Osteoblast (primary cell): ENCODE data around the gene MYO5B. TPM values are rescaled to one million over a fixed set of nuclear protein-coding genes. Genes with fewer than 3 reads are reported as not detected.

Experiments
- DNase-seq: peaks from one replicate; pipeline ENCODE4 v3.0.0; 2011; ENCODE audit warnings: low spot score, mixed read lengths; ENCODE audit not compliant: insufficient read length; ENCODE audit errors: missing footprints
- H2AFZ ChIP-seq: 2 replicates; pipeline ENCODE4 v1.6.0; 2011; ENCODE audit warnings: mild to moderate bottlenecking, low read length
- H3K27ac ChIP-seq: 2 replicates; pipeline ENCODE4 v1.5.1; 2011; ENCODE audit warnings: mild to moderate bottlenecking, low read depth, low read length, moderate library complexity
- H3K27me3 ChIP-seq: 2 replicates; pipeline ENCODE4 v1.6.0; 2012; ENCODE audit warnings: mild to moderate bottlenecking, control low read depth, inconsistent platforms, low read length, moderate library complexity; ENCODE audit not compliant: insufficient read depth
- H3K36me3 ChIP-seq: 2 replicates; pipeline ENCODE4 v1.5.1; 2011; ENCODE audit warnings: mild to moderate bottlenecking, low read length, control low read depth, moderate library complexity; ENCODE audit not compliant: insufficient read depth
- H3K4me1 ChIP-seq: 2 replicates; pipeline ENCODE4 v1.5.1; 2011; ENCODE audit warnings: mild to moderate bottlenecking, low read length, control low read depth, moderate library complexity; ENCODE audit not compliant: insufficient read depth
- H3K4me2 ChIP-seq: 2 replicates; pipeline ENCODE4 v1.6.0; 2011; ENCODE audit warnings: mild to moderate bottlenecking, low read length; ENCODE audit not compliant: insufficient read depth
- H3K4me3 ChIP-seq: fragments of 200-600 bp; sonication (generic); 3 replicates; pipeline ENCODE4 v1.5.1; 2012; ENCODE audit warnings: mild to moderate bottlenecking, low read length, inconsistent platforms; ENCODE audit not compliant: insufficient read depth
- H3K79me2 ChIP-seq: 2 replicates; pipeline ENCODE4 v1.6.0; 2012; ENCODE audit warnings: mild to moderate bottlenecking, low read length, control low read depth, inconsistent platforms; ENCODE audit not compliant: insufficient read depth
- H3K9me3 ChIP-seq: 2 replicates; pipeline ENCODE4 v1.5.1; 2011; ENCODE audit warnings: low read depth, low read length, control low read depth
- H4K20me1 ChIP-seq: 2 replicates; pipeline ENCODE4 v1.6.0; 2012; ENCODE audit warnings: mild to moderate bottlenecking, low read length, control low read depth; ENCODE audit not compliant: insufficient read depth
- total RNA-seq: library from RNA; depleted of rRNA; stranded (reverse); fragments of >200 nt; gene quantifications from 2 replicates; pipeline ENCODE4 v1.2.3, GENCODE V29; 2012
- TF ChIP-seq, protein P1 (sequence below): IDR thresholded peaks from 2 replicates; pipeline ENCODE4 v1.5.1; 2011; ENCODE audit warnings: mild to moderate bottlenecking, low read depth, low read length, moderate library complexity; ENCODE audit errors: extremely low read depth

MYO5B gene
- total RNA-seq, 1 donor: 0.36 TPM

DNA sequence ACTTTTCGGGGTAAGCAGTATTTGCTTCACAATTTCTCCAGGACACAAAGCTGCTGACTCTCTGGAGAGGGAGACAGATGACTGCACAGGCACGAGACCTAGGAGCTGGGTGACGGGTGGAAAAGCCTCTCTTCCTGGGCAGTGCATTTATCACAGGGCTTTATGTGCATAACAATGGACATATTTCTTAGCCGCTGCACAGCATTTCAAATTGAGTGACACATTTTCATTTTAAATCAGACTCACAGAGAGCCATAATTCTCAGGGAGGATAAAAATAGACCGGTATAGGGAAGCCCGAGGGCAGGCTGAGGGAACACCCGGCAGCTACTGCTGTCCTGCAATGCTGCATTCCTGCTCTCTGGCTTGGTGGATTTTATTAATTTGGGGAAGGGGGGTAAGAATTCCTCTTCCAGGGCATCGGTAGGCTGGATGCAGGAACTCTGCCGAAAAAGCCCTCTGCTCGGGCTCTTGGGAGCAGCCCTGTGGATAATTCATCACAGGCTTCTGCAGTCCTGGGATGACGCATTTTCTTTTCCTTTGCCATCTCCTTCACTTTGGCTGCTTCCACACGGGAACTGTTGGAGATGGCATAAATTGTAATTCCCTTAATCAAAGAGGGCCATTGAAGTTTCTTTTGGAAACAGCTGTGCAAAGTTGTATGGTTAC is 273.5 kb downstream of the MYO5B start:
- Histone ChIP-seq H3K36me3 (no peaks in the 10 kb centered on the region), H3K9me3 (no peaks in the 10 kb centered on the region), H3K27ac (no peak overlapping the region), H3K4me1 (no peaks in the 10 kb centered on the region), H2AFZ (no peak overlapping the region), H4K20me1 (no peaks in the 10 kb centered on the region), H3K4me2 (no peak overlapping the region), H3K27me3 (peaks cover 15% of the 10 kb centered on the region), H3K79me2 (no peaks in the 10 kb centered on the region), H3K4me3 (no peak overlapping the region)
- no peak for DNase-seq
- TF ChIP-seq, protein P1, sequence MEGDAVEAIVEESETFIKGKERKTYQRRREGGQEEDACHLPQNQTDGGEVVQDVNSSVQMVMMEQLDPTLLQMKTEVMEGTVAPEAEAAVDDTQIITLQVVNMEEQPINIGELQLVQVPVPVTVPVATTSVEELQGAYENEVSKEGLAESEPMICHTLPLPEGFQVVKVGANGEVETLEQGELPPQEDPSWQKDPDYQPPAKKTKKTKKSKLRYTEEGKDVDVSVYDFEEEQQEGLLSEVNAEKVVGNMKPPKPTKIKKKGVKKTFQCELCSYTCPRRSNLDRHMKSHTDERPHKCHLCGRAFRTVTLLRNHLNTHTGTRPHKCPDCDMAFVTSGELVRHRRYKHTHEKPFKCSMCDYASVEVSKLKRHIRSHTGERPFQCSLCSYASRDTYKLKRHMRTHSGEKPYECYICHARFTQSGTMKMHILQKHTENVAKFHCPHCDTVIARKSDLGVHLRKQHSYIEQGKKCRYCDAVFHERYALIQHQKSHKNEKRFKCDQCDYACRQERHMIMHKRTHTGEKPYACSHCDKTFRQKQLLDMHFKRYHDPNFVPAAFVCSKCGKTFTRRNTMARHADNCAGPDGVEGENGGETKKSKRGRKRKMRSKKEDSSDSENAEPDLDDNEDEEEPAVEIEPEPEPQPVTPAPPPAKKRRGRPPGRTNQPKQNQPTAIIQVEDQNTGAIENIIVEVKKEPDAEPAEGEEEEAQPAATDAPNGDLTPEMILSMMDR: no peak

DNA sequence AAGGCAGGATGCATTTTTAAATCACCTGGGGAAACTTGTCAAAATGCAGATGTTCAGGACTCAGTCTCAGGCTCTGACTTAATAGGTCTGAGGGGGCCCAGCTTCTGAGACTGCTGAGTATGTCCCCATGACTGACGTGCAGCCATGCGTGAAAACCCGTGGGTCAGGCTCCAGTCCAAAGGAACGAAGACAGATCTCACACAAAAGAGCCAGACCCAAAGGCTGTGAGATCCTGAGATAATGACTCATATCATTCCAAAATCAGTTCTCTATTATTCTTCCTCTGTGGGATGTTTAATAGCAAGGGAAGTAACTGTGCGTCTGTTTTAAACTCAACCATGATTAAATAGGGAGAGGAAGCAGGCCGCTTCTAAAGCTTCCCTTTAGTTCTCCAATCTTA is 274.2 kb downstream of the MYO5B start:
- Histone ChIP-seq H3K4me3 (no peak overlapping the region), H3K4me1 (no peaks in the 10 kb centered on the region), H3K79me2 (no peaks in the 10 kb centered on the region), H3K9me3 (no peaks in the 10 kb centered on the region), H3K27ac (no peak overlapping the region), H3K36me3 (no peaks in the 10 kb centered on the region), H3K27me3 (peaks cover 15% of the 10 kb centered on the region), H4K20me1 (no peaks in the 10 kb centered on the region), H3K4me2 (no peak overlapping the region), H2AFZ (no peak overlapping the region)
- DNase-seq: no peak
- TF ChIP-seq, protein P1: no peak

DNA sequence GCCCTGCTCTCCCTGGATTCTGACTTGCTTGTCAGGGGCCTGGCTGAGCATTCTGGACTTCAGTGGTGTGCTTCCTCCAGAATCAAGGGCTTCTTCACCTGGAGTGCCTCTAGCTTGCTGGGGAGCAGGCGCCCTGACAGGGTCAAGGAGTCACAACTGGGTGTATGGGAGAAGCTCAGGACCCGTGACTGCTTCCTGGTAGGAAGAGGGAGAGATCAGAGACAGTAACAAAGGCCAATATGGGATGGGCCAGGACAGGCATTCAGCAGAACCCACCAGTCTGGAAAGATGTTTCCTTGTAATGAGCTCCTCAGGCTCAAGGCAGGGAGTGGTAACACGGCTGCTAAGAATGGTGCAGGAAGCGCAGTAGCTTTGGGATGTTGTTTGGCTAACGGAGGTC is 277.2 kb downstream of the MYO5B start:
- Histone ChIP-seq H3K4me3 (no peak overlapping the region), H3K79me2 (no peaks in the 10 kb centered on the region), H3K9me3 (no peaks in the 10 kb centered on the region), H3K27ac (no peak overlapping the region), H3K36me3 (no peaks in the 10 kb centered on the region), H4K20me1 (no peaks in the 10 kb centered on the region), H3K4me2 (no peak overlapping the region), H2AFZ (no peak overlapping the region), H3K4me1 (no peaks in the 10 kb centered on the region), H3K27me3 (peaks cover 15% of the 10 kb centered on the region)
- TF ChIP-seq, protein P1: no peak
- no peak for DNase-seq

DNA sequence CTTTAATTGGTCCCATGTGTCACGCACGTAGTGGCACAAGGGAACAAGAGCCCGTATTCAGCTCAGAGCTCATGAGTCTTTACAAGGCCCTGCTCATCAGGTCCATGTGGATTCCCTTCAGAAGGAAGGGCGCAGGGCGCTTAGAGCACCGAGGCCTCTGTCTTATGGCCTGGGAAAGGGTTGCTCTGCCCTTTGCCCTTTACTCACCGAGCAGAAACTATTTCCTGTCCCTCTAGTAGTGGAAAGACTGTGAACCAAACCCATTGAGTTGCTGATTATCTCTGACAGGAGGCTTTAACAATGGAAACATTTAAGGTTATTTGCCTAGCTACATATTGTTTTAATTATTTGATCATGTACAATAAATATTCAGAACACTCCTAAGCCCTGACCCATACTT is 279.6 kb downstream of the MYO5B start:
- H3K27ac ChIP-seq: no peak overlapping the region
- H4K20me1 ChIP-seq: no peaks in the 10 kb centered on the region
- no peak overlapping the region for H3K4me3 ChIP-seq
- no peak for DNase-seq
- no peak overlapping the region for H2AFZ ChIP-seq
- no peaks in the 10 kb centered on the region for H3K4me1 ChIP-seq
- H3K27me3 ChIP-seq: no peaks in the 10 kb centered on the region
- H3K36me3 ChIP-seq: no peaks in the 10 kb centered on the region
- TF ChIP-seq, protein P1: no peak
- no peaks in the 10 kb centered on the region for H3K79me2 ChIP-seq
- no peaks in the 10 kb centered on the region for H3K9me3 ChIP-seq
- no peak overlapping the region for H3K4me2 ChIP-seq
